GM13976 (cell line): ENCODE measurements around the gene SYNCRIP.
"Not testable (repeated sequence)": the region's sequence is repeated elsewhere in the genome, so short reads cannot be mapped to it uniquely, and the experiment has no call there.

Source experiments
- DNase-seq: peaks from one replicate; pipeline ENCODE4 v3.0.0; 2012; ENCODE audit warnings: low spot score
- CTCF ChIP-seq: IDR thresholded peaks from 2 replicates; pipeline ENCODE4 v1.5.1; 2012; ENCODE audit warnings: borderline replicate concordance, mild to moderate bottlenecking; ENCODE audit not compliant: insufficient read depth; ENCODE audit errors: extremely low read depth, missing control alignments, control extremely low read depth
- in situ Hi-C: fragments of 300-500 bp; cut with MboI; formaldehyde crosslinking; loops from one replicate; pipeline ENCODE4 v1.12.0; 2022; ENCODE audit warnings: low sequenced_read_pairs, mixed read lengths, inconsistent platforms; ENCODE audit not compliant: unreplicated experiment

SYNCRIP gene

DNA sequence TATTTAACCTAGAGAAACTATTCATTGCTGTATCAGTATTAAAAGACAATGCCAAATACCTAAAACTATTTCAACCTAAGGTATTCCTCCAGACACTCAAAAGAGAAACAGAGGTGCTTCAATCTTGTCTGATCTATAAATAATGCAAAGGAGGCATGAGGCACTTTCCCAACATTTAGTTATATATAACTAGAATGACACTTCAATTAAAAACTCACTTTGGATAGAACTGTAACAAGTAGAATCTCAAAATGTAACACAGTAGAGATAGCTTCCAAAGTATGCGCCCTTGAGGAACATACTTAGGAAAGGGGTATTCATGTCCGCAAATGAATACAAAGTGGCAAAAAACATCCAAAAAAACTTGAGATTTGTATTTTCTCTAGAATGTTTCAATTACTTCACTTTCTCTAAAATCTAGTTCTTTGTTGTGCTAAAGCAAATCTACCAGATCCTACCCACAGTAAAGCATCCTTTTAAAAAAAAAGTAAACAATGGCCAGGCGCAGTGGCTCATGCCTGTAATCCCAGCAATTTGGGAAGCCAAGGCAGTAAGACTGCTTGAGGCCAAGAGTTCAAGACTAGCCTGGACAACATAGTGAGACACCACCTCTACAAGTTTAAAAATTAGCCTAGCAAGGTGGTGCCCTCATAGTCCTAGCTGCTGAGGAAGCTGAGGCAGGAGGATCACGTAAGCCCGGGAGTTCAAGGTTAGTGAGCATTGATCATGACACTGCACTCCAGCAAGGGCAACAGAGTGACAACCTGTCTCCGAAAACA is 10.3 kb downstream of the SYNCRIP start:
- in situ Hi-C loops: no loop called here
- TF ChIP-seq CTCF: no peak
- no peak for DNase-seq

- in situ Hi-C loops, DNase-seq: not testable (repeated sequence)
Observed at GRCh38 chr6:85631117-85631516, 11.6 kb downstream of the SYNCRIP start.

DNA sequence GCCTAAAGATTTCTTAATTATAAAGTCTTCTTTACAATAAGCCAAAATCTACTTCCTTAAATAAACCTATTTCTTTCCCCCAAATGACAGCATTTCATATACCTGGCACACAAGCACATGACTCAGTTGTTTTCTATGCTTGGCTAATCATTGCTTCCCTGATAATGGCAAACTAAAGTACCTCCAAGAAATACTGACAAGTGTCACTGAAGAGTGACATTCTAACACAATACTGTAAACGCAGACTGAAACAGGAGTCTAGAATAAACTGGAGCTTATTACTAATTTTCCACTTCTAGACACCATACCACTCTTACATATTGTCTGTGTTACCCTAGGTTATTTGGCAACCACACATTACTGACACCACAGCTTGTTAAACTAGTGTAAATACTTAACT is 14.3 kb downstream of the SYNCRIP start:
- TF ChIP-seq CTCF: no peak
- in situ Hi-C loops: no loop called here
- no peak for DNase-seq

- DNase-seq: no peak
- in situ Hi-C loops: no loop called here
- no peak for TF ChIP-seq CTCF
Observed at GRCh38 chr6:85620308-85620707, 22.4 kb downstream of the SYNCRIP start.

GRCh38 chr6:85614780-85615179 is 27.9 kb downstream of the SYNCRIP start:
- DNase-seq: no peak
- TF ChIP-seq CTCF: no peak
- in situ Hi-C loops: no loop called here

- no peak for TF ChIP-seq CTCF
- in situ Hi-C loops: no loop called here
- no peak for DNase-seq
Observed at GRCh38 chr6:85612690-85613474, 29.8 kb downstream of the SYNCRIP start.
